ENCODE measurements around the gene GPD1.

The GPD1 gene

GRCh38 chr12:50103767-50104321 lies at the start of gene GPD1:
Gene GPD1, plus strand, starts transcription at chr12:50104008. Its CDS starts 43 bp downstream, at chr12:50104051.
- peak in 1 of 4 experiments; percentile 25 for DNase-seq (ENCODE audit: low read depth in 4 of 4, low spot score in 1 of 4)

GRCh38 chr12:50055831-50056638 lies 47.8 kb upstream of the GPD1 start:
- peak in 2 of 4 experiments; percentile 43 to 54 for DNase-seq (ENCODE audit: low read depth in 4 of 4, low spot score in 1 of 4)

GRCh38 chr12:50056639-50056976 lies 47.2 kb upstream of the GPD1 start:
- no peak for DNase-seq (ENCODE audit: low read depth in 4 of 4, low spot score in 1 of 4)

- DNase-seq (ENCODE audit: low read depth in 4 of 4, low spot score in 1 of 4), result peak in 2 of 4 experiments; percentile 37 to 60
Measured at GRCh38 chr12:50057000-50057841, 46.6 kb upstream of the GPD1 start, which contains the start of gene ASIC1. Gene ASIC1, plus strand, starts transcription at chr12:50057596. Its CDS starts 1,171 bp downstream, at chr12:50058767.

- DNase-seq (ENCODE audit: low read depth in 4 of 4, low spot score in 1 of 4), result no peak
Measured at GRCh38 chr12:50057896-50058670, 45.7 kb upstream of the GPD1 start.

- no peak for DNase-seq (ENCODE audit: low read depth in 4 of 4, low spot score in 1 of 4)
Measured at GRCh38 chr12:50058743-50059312, 45.0 kb upstream of the GPD1 start.

- DNase-seq (ENCODE audit: low read depth in 4 of 4, low spot score in 1 of 4), result peak in 2 of 4 experiments; percentile 42 to 55
Measured at GRCh38 chr12:50059440-50060119, 44.2 kb upstream of the GPD1 start.

- DNase-seq (ENCODE audit: low read depth in 4 of 4, low spot score in 1 of 4), result no peak
Measured at GRCh38 chr12:50060120-50060468, 43.7 kb upstream of the GPD1 start.

GRCh38 chr12:50061171-50061570 lies 42.6 kb upstream of the GPD1 start:
- no peak for DNase-seq (ENCODE audit: low read depth in 4 of 4, low spot score in 1 of 4)

- no peak for DNase-seq (ENCODE audit: low read depth in 4 of 4, low spot score in 1 of 4)
Measured at GRCh38 chr12:50061946-50062686, 41.7 kb upstream of the GPD1 start.

- DNase-seq (ENCODE audit: low read depth in 4 of 4, low spot score in 1 of 4), result no peak
Measured at GRCh38 chr12:50062728-50063460, 40.9 kb upstream of the GPD1 start.

- DNase-seq (ENCODE audit: low read depth in 4 of 4, low spot score in 1 of 4), result no peak
Measured at GRCh38 chr12:50065726-50066310, 38.0 kb upstream of the GPD1 start.

GRCh38 chr12:50066402-50066801 lies 37.4 kb upstream of the GPD1 start:
- DNase-seq (ENCODE audit: low read depth in 4 of 4, low spot score in 1 of 4), result no peak

- DNase-seq (ENCODE audit: low read depth in 4 of 4, low spot score in 1 of 4), result no peak
Measured at GRCh38 chr12:50069069-50069468, 34.7 kb upstream of the GPD1 start.

- DNase-seq (ENCODE audit: low read depth in 4 of 4, low spot score in 1 of 4), result no peak
Measured at GRCh38 chr12:50069539-50069938, 34.3 kb upstream of the GPD1 start.

- peak in 2 of 4 experiments; percentile 47 to 58 for DNase-seq (ENCODE audit: low read depth in 4 of 4, low spot score in 1 of 4)
Measured at GRCh38 chr12:50070314-50071060, 33.3 kb upstream of the GPD1 start.

GRCh38 chr12:50072198-50072907 lies 31.5 kb upstream of the GPD1 start:
- no peak for DNase-seq (ENCODE audit: low read depth in 4 of 4, low spot score in 1 of 4)

Data from stimulated activated CD4-positive, alpha-beta T cell treated with anti-CD3 and anti-CD28 coated beads, Interleukin-1b, Interleukin-23, amount 100 ng/mL, for 24 hours (primary cell).